ENCODE data around the gene LRRC30.

GRCh38 chr18:7261199-7261598, 30.3 kb downstream of the LRRC30 start:
- TF ChIP-seq CTCF (CRISPR knock-in tag; IDR thresholded peaks at IDR 0.05): no peak
- no peak for TF ChIP-seq ZFX (CRISPR knock-in tag; IDR thresholded peaks at IDR 0.05; ENCODE audit: low read depth)
